ENCODE results near the gene SYVN1. TPM values are rescaled to one million over a fixed set of nuclear protein-coding genes. Genes with fewer than 3 reads are reported as not detected.

Gene SYVN1
- total and polyA plus RNA-seq, 2 donors (not counting 3 experiments of a cell fraction or from before 2014, with no cell fraction given): 34.5 to 45.1 TPM

- dilution Hi-C loops (cut with MboI; ENCODE audit: extremely low pct_ligation_motif_present, low sequenced_read_pairs) (no loop called here), intact Hi-C loops (cut with micrococcal nuclease) (no loop called here)
- no peak overlapping the region for H3K4me2 ChIP-seq (ENCODE audit: insufficient read depth, low read length)
- no peaks in the 10 kb centered on the region for H3K9me1 ChIP-seq (replicated peaks; ENCODE audit: control insufficient read depth, extremely low read depth, insufficient read depth, low read length)
- H4K20me1 ChIP-seq (replicated peaks; ENCODE audit: control insufficient read depth, extremely low read depth, insufficient read depth, low read length): no peaks in the 10 kb centered on the region
- POLR2A ChIA-PET: no interaction called here
- H3K9ac ChIP-seq (replicated peaks; ENCODE audit: extremely low read depth, insufficient read depth, low read length): no peak overlapping the region
- DNase-seq (ENCODE audit: low read depth, low spot score): no peak
- peaks cover 12% of the 10 kb centered on the region for H3K4me1 ChIP-seq (ENCODE audit: control insufficient read depth, extremely low read depth, insufficient read depth, low read length)
- peaks cover 14% of the 10 kb centered on the region for H3K79me2 ChIP-seq (ENCODE audit: control insufficient read depth, insufficient read depth, low read length)
- peaks cover 3 to 18% of the 10 kb centered on the region in 2 experiments for H3K27me3 ChIP-seq (ENCODE audit: control insufficient read depth in 2 of 2, insufficient read depth in 2 of 2, low read length in 2 of 2)
- peaks cover 0 to 8% of the 10 kb centered on the region in 2 experiments for H3K36me3 ChIP-seq (ENCODE audit: control insufficient read depth in 2 of 2, extremely low read depth in 1 of 2, insufficient read depth in 2 of 2, low read length in 2 of 2)
- H3K4me3 ChIP-seq (replicated peaks in 1 of 3; ENCODE audit: insufficient read depth in 1 of 3, low read depth in 1 of 3, low read length in 3 of 3): no peak overlapping the region
- TF ChIP-seq MYC (IDR thresholded peaks at IDR 0.05; ENCODE audit: low read depth, low read length) (no peak), GATA2 (IDR thresholded peaks at IDR 0.05; ENCODE audit: insufficient read depth, insufficient read length, low read depth, low read length) (no peak), EZH2 (IDR thresholded peaks at IDR 0.05; ENCODE audit: borderline replicate concordance, low read depth, low read length, severe bottlenecking) (no peak), FOS (IDR thresholded peaks at IDR 0.05; ENCODE audit: borderline replicate concordance, insufficient read depth, low read length) (no peak), JUN (IDR thresholded peaks at IDR 0.05; ENCODE audit: borderline replicate concordance, insufficient read depth, insufficient read length, low read depth) (no peak), CTCF (IDR thresholded peaks at IDR 0.05; ENCODE audit: extremely low read depth in 1 of 2, insufficient read depth in 1 of 2, low read depth in 1 of 2, low read length in 2 of 2) (no peak), POLR2A (IDR thresholded peaks at IDR 0.05; ENCODE audit: low read depth, low read length) (no peak), POLR2AphosphoS5 (IDR thresholded peaks at IDR 0.05; ENCODE audit: insufficient read depth, low read depth, low read length) (no peak), MAX (IDR thresholded peaks at IDR 0.05; ENCODE audit: insufficient read depth, insufficient read length) (no peak)
- H3K9me3 ChIP-seq (replicated peaks; ENCODE audit: control insufficient read depth, insufficient read depth, low read length): no peaks in the 10 kb centered on the region
- no peak overlapping the region for H2AFZ ChIP-seq (ENCODE audit: low read depth, low read length)
- no peak for FAIRE-seq
- no TSS peak for BruUV-seq (replicated peaks)
- CTCF ChIA-PET: interaction anchor here (4.0 kb wide), 1 partner anchor 45 kb away, joined by 27 read pairs; the partner anchor contains the start of gene CAPN1
- H3K27ac ChIP-seq (ENCODE audit: insufficient read depth, low read depth, low read length): no peak overlapping the region
These were observed 2.3 kb upstream of the SYVN1 start for GRCh38 chr11:65136515-65137096.

All from endothelial cell of umbilical vein (primary cell).